ENCODE measurements around the gene AMDHD1.
"Not testable (repeated sequence)": the region's sequence is repeated elsewhere in the genome, so short reads cannot be mapped to it uniquely, and the experiment has no call there.

Gene AMDHD1

DNA sequence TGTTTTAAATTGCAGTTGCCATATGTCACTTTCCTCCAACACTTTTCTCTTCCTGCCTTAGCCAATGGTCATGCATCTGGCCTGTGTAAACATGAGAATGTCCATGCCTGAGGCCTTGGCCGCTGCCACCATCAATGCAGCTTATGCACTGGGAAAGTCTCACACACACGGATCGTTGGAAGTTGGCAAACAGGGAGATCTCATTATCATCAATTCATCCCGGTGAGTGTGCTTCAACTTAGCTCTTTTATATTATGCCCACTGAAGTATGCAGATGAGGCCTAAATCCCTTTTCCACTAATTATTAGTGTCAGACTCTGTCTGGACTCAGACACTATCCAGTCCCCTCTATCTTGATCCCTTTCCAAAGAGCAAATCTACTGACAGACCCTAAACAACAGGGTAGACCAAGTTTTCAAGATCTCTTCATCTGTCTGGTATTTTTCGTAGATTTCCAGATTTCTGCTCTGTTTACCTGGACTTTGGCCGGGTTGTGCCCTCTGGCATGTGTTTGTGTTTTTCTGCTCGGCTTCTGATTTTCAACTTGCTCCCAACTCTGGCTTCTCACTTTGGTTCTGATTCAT lies 23.2 kb downstream of the AMDHD1 start:
- DNase-seq = no peak

DNA sequence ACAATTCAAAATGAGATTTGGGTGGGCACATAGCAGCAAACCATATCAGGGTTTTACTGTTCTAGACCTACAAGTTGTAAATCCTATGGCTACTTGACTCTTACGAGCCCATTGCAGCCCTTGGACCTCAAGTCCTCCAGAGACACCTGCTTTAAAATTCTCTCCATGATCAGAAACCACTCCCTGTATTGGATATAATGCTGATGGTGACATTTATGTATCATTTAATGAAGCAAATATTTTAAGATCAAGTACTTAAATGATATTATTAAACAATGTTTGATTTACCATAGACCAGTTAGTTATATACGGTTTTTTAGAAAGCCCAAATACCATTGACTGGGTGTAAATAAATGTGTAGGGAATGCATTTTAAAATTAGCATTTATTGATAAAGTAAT lies 24.2 kb downstream of the AMDHD1 start:
- DNase-seq = no peak

DNA sequence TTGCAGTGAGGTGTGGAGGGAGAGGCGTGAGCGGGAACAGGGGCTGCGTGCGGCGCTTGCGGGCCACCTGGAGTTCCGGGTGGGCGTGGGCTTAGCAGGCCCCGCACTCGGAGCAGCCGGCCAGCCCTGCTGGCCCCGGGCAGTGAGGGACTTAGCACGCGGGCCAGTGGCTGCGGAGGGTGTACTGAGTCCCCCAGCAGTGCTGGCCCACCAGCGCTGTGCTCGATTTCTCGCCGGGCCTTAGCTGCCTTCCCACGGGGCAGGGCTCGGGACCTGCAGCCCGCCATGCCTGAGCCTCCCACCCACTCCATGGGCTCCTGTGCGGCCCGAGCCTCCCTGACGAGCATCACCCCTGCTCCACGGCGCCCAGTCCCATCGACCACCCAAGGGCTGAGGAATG lies 26.0 kb downstream of the AMDHD1 start:
- not testable (repeated sequence) for DNase-seq

DNA sequence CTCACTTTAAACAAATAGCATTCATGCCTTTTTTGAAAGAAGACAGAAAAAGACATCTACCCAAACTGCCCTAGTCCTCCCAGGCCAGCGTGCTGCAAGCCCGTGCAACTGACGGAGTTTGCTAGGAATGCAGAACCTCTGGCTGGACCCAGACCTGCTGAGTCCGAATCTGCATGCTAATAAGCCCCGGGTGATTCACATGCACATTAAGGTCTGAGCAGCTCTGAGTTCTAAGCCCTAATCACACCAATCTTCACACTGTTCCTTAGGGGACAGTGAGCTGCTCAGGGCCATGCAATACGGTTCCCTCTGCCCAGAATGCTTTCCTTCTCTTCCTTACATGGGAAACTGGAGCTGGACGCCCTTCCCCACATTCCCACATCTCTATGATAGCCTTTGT lies 27.8 kb downstream of the AMDHD1 start:
- no peak for DNase-seq

DNA sequence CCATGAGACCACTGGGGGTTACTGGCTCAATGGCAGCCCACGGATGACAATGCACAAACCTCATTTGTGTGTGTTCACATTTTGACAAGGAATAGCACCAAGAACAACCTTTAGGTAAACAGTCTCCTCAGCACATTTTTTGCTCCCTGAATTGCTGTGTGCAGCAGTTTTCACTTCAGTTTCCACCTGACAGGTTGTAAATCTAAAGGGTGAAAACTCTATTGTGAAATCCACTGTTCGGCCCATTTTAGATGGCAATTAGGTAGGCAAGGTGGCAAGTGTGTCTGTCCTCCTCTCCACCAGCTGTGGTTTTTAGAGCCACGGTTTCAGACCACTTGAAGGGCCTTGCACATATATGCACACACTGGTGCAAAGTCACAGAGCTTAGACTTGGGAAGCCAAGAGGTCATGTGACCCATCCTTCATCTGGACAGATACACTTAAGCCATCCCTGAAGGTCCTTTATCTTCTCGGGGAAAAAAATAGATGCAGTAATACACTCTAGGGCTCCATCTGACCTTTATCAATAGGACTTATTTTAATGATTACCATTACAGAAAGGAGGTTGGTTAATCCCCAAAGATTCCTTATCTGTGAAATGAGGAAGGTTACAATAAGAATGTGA lies 29.8 kb downstream of the AMDHD1 start:
- no peak for DNase-seq

DNA sequence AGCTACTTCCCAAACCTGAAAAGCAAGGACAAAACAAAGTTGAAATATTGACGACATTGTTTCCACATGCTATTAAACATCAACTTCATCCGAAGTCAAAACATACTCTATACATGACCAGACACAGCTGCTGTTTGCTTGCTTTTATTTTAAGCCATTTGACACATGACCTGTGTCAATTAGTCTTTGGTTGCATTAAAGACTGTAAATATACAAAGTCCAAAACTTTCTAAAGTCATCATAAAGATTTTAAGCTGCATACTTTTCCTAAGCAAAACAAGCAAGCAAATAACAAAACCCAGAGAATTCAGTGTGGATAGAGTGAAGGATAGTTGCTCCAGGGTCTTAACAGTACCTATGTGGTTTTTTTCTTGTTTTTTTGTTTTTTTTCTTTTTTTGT lies 31.2 kb downstream of the AMDHD1 start:
- no peak for DNase-seq

DNA sequence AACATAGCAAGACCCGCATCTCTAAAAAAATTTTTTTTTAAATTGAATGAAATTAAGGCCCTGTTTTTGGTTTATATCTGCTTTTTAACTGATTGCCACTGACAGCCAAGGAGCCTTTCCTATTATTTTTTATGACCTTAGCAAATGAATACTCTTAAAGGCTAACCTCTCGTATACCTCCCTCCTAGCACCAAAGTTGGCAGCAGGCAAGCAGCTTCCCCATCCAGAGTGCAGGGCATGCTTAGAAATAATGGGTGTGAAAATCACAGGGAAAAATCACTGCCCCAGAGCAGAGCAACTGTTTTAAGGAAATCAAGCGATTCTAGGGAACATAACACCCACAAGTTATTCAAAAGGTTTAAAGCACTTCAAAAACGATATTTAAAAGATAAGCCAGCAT lies 32.4 kb downstream of the AMDHD1 start:
- DNase-seq = no peak

DNA sequence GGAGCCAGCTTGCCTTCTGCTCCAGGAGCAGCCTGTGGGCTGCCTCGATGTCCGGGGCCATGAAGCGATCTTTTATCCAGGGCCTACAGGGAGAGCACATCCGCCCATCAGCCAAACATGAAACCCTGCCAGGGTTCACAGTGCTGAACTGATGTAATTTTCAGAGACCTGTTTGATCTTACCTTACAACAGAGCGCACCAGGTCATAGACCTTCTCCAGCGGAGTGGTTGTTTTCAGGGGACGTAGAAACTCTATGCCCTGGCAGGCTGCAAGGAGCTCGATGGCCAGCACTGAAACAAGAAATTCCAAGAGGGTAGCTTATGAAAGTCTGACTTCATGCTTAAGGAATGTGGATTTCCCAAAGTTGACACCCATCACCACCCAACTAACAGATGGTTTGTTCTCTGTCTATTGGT lies 33.3 kb downstream of the AMDHD1 start:
- no peak for DNase-seq

DNA sequence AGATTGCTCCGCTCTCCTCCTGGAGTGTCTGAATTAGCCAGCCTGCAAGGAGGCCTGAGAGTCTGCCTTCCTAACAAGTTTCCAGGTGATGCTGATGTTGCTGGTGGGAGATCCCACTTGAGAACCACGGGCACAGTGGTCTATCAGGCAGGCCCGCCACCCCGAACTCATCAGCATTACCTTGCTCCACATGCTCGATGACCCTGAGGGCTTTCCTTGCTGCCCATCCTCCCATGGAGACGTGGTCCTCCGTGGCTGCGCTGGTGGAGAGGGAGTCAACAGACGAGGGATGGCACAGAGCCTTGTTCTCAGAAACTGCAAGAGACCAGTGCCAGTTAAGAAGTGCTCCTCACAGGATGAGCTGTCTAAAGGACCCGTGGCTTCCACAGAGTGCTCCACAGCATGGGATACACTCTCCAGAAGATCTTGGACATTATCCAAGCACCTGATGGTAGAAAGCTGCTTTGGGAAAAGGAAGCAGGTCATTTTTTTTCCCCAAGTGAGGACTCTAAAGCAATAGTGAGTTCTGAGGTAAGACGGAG lies 34.7 kb downstream of the AMDHD1 start:
- no peak for DNase-seq

DNA sequence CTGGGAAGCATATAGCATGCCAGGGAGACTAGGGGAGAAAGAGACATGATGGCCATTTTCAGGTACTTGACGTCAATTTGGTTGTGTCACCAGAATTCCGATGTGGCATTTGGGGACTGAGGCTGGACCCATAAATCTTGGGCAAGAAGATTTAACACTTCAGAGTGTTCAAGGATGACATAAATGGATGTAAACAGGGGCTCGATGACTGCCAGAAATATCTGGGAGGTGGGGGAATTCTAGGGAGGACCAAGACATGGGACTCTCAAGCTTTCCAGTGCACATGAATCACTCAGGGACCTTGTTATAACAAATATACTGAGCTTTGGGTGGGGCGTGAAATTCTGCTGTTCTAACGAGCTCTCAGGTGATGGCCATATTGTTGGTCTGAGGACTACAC lies 35.2 kb downstream of the AMDHD1 start:
- no peak for DNase-seq

DNA sequence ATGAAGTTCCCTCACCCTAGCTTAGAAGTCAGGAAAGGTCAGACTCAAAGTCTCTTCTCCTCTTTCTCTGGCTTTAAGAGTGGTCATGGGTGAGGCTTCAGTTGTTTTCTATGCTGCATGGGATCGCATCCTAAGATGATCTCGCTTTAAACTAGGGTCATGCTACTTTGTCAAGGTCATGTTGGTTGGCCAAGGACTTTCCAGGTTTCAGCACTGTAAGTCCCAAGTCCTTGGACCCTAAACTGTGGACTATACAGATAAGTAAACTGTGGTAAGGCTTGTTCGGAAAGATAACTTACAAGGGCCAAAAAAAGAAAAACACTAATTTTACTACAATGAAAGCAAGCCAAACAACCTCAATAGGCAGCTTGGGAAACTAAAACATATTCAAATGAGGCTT lies 35.6 kb downstream of the AMDHD1 start:
- no peak for DNase-seq

DNA sequence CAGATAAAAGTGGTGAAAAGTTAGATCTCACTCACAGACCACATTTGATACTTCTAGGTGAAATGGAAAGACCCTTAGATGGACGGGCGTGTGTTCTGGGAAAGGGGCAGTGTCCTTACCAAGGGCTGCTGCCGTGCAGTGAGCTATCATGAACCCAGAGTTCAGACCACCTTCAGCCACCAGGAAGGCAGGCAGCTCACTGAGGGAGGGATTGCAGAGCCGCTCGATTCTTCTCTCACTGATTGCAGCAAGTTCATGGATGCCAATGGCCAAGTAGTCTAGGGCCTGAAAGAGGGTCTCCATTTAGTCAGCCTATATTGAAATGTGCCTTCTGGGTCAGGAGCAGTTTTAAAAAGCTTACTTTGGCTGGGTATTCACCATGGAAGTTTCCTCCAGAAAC lies 37.3 kb downstream of the AMDHD1 start:
- DNase-seq = no peak

DNA sequence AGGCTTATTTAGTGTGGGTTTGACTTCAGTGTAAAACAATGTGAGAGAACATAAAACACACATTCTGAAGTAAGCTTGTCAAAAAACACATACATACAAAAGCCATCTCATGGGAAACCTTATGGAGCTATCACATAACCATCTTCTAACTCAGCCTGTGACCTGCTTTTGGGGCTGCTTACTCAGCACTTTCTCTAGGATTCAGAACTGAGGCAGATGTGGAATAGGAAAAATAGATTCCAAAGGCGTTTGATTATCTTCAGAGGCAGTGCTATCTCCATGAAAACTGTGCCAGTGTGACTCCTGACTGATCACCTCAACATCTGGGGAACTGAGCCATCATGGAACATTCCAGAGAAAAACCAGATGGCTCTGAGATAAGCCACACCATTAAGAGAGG lies 39.5 kb downstream of the AMDHD1 start:
- DNase-seq = no peak

DNA sequence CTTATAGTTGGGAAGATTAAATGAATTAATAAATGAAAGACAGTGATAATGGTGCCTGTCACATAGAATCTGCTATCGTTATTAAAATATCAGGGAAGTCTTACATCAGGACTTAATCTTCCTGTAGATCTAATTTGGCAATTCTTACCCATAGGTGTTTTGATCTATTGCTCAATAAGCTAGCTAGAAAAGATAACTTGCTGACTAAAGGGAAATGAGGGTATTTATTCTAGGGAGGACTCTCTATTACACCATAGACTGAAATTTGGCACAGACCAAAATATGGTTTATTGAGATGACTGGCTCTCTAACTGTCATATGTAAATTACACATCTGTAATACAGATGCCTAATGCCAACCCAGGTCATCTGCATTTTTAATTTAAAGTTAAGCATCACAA lies 41.6 kb downstream of the AMDHD1 start:
- no peak for DNase-seq

DNA sequence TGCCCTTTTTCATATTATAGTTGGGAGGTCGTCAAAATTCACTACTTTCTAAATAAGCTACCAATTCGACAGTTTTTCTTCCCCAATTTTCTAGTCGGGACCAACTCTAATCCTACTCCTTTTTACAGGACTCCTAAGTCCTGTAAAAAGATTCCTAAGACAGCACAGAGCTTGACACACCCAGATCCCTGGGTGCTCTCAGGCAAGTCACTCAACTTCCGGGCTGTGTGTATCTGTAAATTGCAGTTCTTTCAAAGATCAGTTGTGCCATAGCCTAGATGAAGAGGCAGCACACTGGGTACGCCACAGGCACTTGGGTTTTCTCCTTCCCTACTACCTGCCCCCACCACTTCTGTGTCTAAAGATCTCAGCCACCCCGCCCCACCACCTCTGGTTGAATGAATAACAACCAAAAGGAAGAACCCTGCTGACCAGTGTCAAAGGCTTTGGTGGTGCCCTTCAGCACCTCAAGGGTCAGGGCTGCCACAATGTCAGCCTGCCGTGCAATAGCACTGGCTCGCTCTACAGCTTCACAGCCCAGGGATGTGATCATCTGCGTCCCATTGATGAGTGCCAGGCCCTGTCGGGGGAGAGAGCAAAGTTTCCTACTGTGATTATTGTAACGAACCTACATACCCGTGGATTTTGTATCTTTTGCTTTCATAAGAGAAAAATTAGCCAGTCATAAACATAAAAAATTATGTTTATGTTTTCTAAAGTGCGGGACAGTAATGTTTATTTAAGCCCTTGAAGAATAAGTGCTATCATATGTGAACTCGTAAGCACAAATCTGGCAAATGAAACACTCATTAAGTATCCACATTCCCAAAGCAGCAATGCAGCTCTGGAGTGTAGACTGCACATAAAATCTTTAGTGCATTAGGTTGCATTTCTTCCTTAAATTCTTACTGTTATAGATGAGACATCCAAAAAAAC lies 43.8 kb downstream of the AMDHD1 start:
- no peak for DNase-seq

DNA sequence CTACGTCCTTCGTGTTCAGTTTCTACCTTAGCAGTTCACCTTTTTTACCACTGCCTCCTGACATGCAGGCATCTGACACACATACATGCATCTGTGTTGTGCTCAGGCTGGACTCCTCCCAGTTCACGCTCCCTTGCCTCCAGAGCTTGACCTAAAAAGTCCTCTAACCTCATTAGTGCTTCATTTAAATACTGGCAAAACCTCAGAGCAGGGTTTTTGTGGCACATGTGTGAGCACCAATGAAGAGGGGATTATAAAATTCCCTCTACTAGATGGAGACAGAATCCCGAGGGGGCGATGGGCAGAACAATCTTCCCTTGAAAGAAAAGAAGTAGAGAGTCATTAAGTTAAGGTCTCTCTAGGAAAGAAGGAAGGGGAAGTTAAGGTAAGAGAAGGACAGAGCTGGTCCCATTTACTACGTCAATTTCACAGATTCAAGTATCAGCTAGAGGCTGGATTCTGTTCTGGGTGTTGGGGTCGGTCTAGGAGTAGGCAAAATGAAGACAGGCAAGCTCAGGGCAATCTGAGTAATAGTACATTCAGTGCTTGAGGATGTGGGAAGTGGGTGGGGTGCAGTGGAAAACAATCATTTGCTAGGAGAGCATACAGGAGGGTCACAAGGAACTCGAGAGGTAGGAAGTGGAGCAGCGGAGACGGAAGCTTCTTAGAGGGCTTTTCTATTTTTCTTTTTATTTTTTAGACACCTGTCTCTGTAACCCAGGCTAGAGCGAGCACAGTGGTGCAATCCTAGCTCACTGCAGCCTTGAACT lies 45.6 kb downstream of the AMDHD1 start:
- DNase-seq = no peak

DNA sequence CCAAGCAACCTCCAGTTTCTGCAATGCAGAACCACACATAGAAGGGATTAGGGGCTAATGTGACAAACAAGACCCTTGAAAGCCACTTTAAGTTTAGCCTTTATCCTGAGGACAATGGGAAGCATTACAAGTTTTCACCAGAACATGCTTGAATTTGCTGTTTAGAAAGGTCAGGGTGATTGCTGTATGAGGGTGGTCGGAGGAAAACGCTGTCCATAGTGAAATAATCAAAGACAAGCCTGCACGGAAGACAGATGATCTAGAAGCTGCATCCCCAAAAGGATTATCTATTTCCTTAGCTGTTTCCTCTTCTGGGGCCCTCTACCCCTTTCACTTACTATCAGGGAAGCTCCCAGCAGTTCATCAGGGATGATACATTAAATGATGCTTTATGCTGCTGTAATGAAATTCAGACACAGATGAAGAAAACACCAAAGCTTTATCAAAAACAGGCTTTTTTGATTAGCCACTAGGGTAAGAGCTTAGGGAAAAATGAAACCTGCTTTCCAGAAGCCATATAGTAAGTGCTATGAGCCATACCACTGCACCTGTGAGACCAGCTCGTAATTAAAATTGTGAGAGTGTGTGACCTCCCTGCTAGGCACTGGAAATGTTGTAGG lies 46.5 kb downstream of the AMDHD1 start:
- DNase-seq = peak; percentile 50

DNA sequence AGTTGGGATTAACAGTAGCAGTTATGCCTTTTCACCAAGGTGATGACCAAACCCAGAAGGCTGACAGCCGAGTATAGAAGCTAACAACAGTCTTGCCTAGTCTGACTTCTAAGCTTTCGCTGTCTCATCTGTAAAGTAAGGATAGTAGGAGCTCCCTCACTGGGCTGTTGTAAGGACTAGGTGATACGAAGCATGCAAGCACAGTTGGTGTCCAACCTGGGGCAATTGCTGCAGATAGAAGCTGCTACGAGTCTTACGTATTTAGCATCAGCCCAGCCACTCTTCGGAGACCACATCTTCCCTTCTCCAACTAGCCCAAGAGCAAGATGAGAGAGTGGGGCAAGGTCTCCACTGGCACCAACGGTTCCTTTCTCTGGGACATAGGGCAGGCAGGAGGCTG lies 47.0 kb downstream of the AMDHD1 start:
- DNase-seq = no peak

DNA sequence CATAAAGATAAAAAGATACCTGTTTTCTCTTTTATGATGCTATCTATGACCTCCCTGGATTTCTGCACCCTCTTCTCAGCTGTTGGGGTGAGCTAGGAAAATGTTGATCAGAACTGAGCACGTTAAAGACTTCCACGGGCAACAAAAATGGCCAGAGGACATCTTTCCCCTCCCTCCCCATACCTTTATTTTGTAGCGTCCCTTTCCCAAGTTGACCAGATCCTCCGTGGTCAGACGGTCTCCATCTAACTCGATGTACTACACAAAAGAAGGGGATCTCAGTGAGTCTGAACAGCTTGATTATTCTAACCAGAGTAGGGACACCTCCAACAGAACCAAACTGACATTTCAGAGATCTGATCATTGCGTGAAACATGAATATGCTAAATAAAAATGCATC lies 50.8 kb downstream of the AMDHD1 start:
- DNase-seq = no peak

DNA sequence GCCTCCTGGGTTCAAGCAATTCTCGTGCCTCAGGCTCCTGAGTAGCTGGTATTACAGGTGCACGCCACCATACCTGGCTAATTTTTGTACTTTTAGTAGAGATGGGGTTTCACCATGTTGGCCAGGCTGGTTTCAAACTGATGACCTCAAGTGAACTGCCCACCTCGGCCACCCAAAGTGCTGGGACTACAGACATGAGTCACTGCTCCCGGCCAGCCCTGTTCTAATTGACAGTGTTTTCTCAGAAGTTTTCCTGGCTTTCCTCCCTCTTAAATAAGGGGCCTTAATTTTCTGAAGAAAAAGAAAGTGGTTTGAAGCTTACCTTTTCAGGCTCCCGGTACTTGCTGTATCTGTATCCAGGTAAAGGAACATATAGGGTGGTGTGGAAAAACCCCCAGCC lies 51.3 kb downstream of the AMDHD1 start:
- DNase-seq = no peak

DNA sequence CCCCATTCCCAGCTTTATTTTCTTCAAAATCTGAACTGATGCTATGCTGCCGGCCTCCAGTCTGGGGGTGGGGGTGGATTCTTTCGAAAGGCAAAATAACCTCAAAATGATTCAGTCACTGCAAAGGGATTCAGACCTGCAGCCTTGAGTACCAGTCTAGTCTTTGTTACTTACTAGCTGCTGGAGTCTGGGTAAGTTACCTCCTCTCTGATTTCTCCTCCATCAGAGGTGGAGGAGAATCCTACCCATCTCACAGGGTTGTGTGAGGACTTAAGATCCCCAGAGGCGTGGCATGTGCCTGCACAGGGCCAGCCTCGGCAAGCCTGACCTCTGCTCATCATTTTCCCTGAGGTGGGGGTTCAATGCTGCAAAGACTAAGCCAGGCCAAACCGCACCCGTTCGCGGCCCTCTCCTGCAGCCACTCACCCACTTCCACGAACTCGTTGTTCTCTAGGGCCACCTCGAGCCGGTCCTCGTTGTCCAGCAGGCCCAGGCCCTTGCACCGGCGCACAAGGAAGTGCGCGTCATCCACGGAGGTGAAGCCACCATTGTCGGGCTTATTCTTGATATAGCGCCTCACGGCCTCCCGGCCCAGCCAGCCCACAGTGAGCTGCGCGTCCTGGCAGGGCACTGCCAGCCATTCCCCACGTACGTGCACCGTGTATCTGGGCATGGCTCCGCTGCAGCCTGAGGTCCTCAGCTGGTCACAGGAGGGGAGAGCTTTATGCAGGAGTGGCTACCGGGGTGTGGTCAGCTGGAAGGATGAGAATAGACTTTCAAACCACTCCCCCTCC lies 52.3 kb downstream of the AMDHD1 start:
- no peak for DNase-seq
